WTC11 (cell line): ENCODE results near the gene UQCC2. TPM values are rescaled to one million over a fixed set of nuclear protein-coding genes. Genes with fewer than 3 reads are reported as not detected.

Experiments
- ATAC-seq: fragments of 200-7000 bp; cut with Tn5 transposase; 2 replicates; pipeline ENCODE4 v1.10.0; 2021; ENCODE audit warnings: mild to moderate bottlenecking, moderate library complexity
- CTCF ChIA-PET: fragments of 300-600 bp; sonication (Branson Sonifier 250); formaldehyde crosslinking; loops from one replicate; lab custom pipeline; 2021; ENCODE audit warnings: antibody characterized with exemption; lab: Charles Lee
- POLR2A ChIA-PET: fragments of 350-600 bp; sonication (Branson Sonifier 250); formaldehyde crosslinking; loops from one replicate; lab custom pipeline; 2021; ENCODE audit warnings: antibody characterized with exemption; lab: Charles Lee
- DNase-seq: peaks from one replicate; pipeline ENCODE4 v3.0.0; 2021; ENCODE audit warnings: low spot score
- H3K27ac Mint-ChIP-seq: 2 replicates; pipeline ENCODE4 v1.8.0; 2021; ENCODE audit warnings: mixed read lengths
- H3K27me3 Mint-ChIP-seq: 2 replicates; pipeline ENCODE4 v1.8.0; 2021; ENCODE audit warnings: low read depth, mild to moderate bottlenecking, moderate library complexity, mixed read lengths
- H3K36me3 Mint-ChIP-seq: 2 replicates; pipeline ENCODE4 v1.8.0; 2021; ENCODE audit warnings: mixed read lengths
- H3K4me1 Mint-ChIP-seq: 2 replicates; pipeline ENCODE4 v1.8.0; 2022; ENCODE audit warnings: mixed read lengths
- H3K4me3 Mint-ChIP-seq: 2 replicates; pipeline ENCODE4 v1.8.0; 2021; ENCODE audit warnings: mild to moderate bottlenecking, moderate library complexity, mixed read lengths
- H3K9me3 Mint-ChIP-seq: 2 replicates; pipeline ENCODE4 v1.8.0; 2021; ENCODE audit warnings: mixed read lengths
- AR ChIP-seq: fragments of 250-450 bp; sonication (Bioruptor Pico); IDR thresholded peaks from 2 replicates; pipeline ENCODE4 v1.9.0; 2021; ENCODE audit warnings: mild to moderate bottlenecking
- ARID4B ChIP-seq: sonication (generic); formaldehyde crosslinking; IDR thresholded peaks from 2 replicates; pipeline ENCODE4 v1.8.0; 2023; ENCODE audit warnings: missing genetic modification reagents, mild to moderate bottlenecking, borderline replicate concordance
- JUN ChIP-seq: sonication (generic); formaldehyde crosslinking; IDR thresholded peaks from 2 replicates; pipeline ENCODE4 v1.8.0; 2023; ENCODE audit warnings: mild to moderate bottlenecking, missing genetic modification reagents
- KAT7 ChIP-seq: sonication (generic); formaldehyde crosslinking; IDR thresholded peaks from 2 replicates; pipeline ENCODE4 v1.8.1; 2023; ENCODE audit warnings: missing genetic modification reagents, mild to moderate bottlenecking, borderline replicate concordance
- MAX ChIP-seq: sonication (generic); formaldehyde crosslinking; IDR thresholded peaks from 2 replicates; pipeline ENCODE4 v1.8.0; 2022; ENCODE audit warnings: mild to moderate bottlenecking, missing genetic modification reagents
- NFATC4 ChIP-seq: fragments of 250-450 bp; sonication (Bioruptor Pico); IDR thresholded peaks from 2 replicates; pipeline ENCODE4 v1.9.0; 2021; ENCODE audit warnings: mild to moderate bottlenecking
- NFE2L1 ChIP-seq: sonication (generic); formaldehyde crosslinking; IDR thresholded peaks from 2 replicates; pipeline ENCODE4 v1.8.1; 2023; ENCODE audit warnings: missing genetic modification reagents
- NR1H2 ChIP-seq: sonication (generic); formaldehyde crosslinking; IDR thresholded peaks from 2 replicates; pipeline ENCODE4 v1.9.0; 2021; ENCODE audit warnings: mild to moderate bottlenecking, moderate library complexity, missing genetic modification reagents
- NR2C2 ChIP-seq: sonication (generic); formaldehyde crosslinking; IDR thresholded peaks from 2 replicates; pipeline ENCODE4 v1.8.0; 2022; ENCODE audit warnings: mild to moderate bottlenecking, missing genetic modification reagents
- RELA ChIP-seq: sonication (generic); formaldehyde crosslinking; IDR thresholded peaks from 2 replicates; pipeline ENCODE4 v1.8.1; 2022; ENCODE audit warnings: missing genetic modification reagents, mild to moderate bottlenecking, borderline replicate concordance
- ZBTB21 ChIP-seq: sonication (generic); formaldehyde crosslinking; IDR thresholded peaks from 2 replicates; pipeline ENCODE4 v1.8.1; 2023; ENCODE audit warnings: mild to moderate bottlenecking, missing genetic modification reagents, borderline replicate concordance
- ZMAT4 ChIP-seq: fragments of 250-450 bp; sonication (Bioruptor Pico); IDR thresholded peaks from 2 replicates; pipeline ENCODE4 v1.9.0; 2021; ENCODE audit warnings: mild to moderate bottlenecking
- ZNF121 ChIP-seq: sonication (generic); formaldehyde crosslinking; IDR thresholded peaks from 2 replicates; pipeline ENCODE4 v1.8.0; 2023; ENCODE audit warnings: missing genetic modification reagents
- ZNF138 ChIP-seq: sonication (generic); formaldehyde crosslinking; conservative IDR thresholded peaks from 2 replicates; pipeline ENCODE4 v1.8.1; 2022; ENCODE audit warnings: mild to moderate bottlenecking, moderate library complexity, missing genetic modification reagents
- ZNF232 ChIP-seq: sonication (generic); formaldehyde crosslinking; IDR thresholded peaks from 2 replicates; pipeline ENCODE4 v1.8.0; 2022; ENCODE audit warnings: mild to moderate bottlenecking, missing genetic modification reagents
- ZNF317 ChIP-seq: sonication (generic); formaldehyde crosslinking; IDR thresholded peaks from 2 replicates; pipeline ENCODE4 v1.8.1; 2023; ENCODE audit warnings: low read depth, mild to moderate bottlenecking, moderate library complexity, missing genetic modification reagents, borderline replicate concordance
- ZNF671 ChIP-seq: fragments of 250-450 bp; sonication (Bioruptor Pico); IDR thresholded peaks from 2 replicates; pipeline ENCODE4 v1.8.0; 2021; ENCODE audit warnings: mild to moderate bottlenecking
- ZSCAN18 ChIP-seq: fragments of 250-450 bp; sonication (Bioruptor Pico); IDR thresholded peaks from 2 replicates; pipeline ENCODE4 v2.1.2; 2022; ENCODE audit warnings: mild to moderate bottlenecking, moderate library complexity
- total RNA-seq: library from RNA; stranded (reverse); gene quantifications from 3 replicates; pipeline ENCODE4 v1.2.3, GENCODE V29; 2021

Gene UQCC2
- total RNA-seq, 1 experiment from 2014 or later = 65.8 TPM

GRCh38 chr6:33750244-33750991 lies 38.9 kb upstream of the UQCC2 start:
- H3K9me3 Mint-ChIP-seq = no peaks in the 10 kb centered on the region
- POLR2A ChIA-PET = no interaction called here
- ATAC-seq (no peak), DNase-seq (no peak)
- H3K36me3 Mint-ChIP-seq = no peaks in the 10 kb centered on the region
- H3K27ac Mint-ChIP-seq = no peak overlapping the region
- H3K4me1 Mint-ChIP-seq = peaks cover 34% of the 10 kb centered on the region
- CTCF ChIA-PET = interaction anchor here (1.0 to 2.1 kb wide), 4 partner anchors 11 to 277 kb away, joined by 3 to 6 read pairs (median 4); no protein-coding TSS in a partner anchor
- TF ChIP-seq KAT7 (CRISPR knock-in tag) (no peak), ZBTB21 (CRISPR knock-in tag) (no peak), ZNF317 (CRISPR knock-in tag) (no peak), NR2C2 (CRISPR knock-in tag) (no peak), JUN (no peak)
- H3K4me3 Mint-ChIP-seq = no peak overlapping the region
- H3K27me3 Mint-ChIP-seq = no peaks in the 10 kb centered on the region; the same call in 1 of the 2 replicates

GRCh38 chr6:33749401-33749800 lies 37.9 kb upstream of the UQCC2 start:
- ATAC-seq = no peak
- H3K36me3 Mint-ChIP-seq = no peaks in the 10 kb centered on the region
- TF ChIP-seq NFE2L1 (CRISPR knock-in tag) (no peak), ZNF671 (CRISPR knock-in tag) (no peak), ZMAT4 (CRISPR knock-in tag) (no peak), NFATC4 (no peak), ZNF138 (CRISPR knock-in tag) (no peak), ZSCAN18 (CRISPR knock-in tag) (no peak), ARID4B (CRISPR knock-in tag) (no peak), ZNF121 (CRISPR knock-in tag) (no peak), ZBTB21 (CRISPR knock-in tag) (no peak), RELA (CRISPR knock-in tag) (no peak), AR (CRISPR knock-in tag) (no peak), MAX (CRISPR knock-in tag) (no peak), NR1H2 (CRISPR knock-in tag) (no peak), ZNF232 (CRISPR knock-in tag) (no peak)
- TF ChIP-seq, all 79 proteins: peak for 0
- no peak for DNase-seq
- Mint-ChIP-seq H3K27ac (no peak overlapping the region), H3K9me3 (no peaks in the 10 kb centered on the region), H3K4me1 (peaks cover 40% of the 10 kb centered on the region), H3K27me3 (no peaks in the 10 kb centered on the region; the same call in 1 of the 2 replicates), H3K4me3 (no peak overlapping the region)
- POLR2A ChIA-PET = no interaction called here
- CTCF ChIA-PET = interaction anchor here (1.0 to 1.6 kb wide), 3 partner anchors 22 to 278 kb away, joined by 3 to 4 read pairs (median 3); no protein-coding TSS in a partner anchor
